ENCODE results near the gene CPM.
"Not testable (repeated sequence)": the region's sequence is repeated elsewhere in the genome, so short reads cannot be mapped to it uniquely, and the experiment has no call there.

Gene CPM

GRCh38 chr12:68865399-68866164, 67.4 kb downstream of the CPM start:
- no peaks in the 10 kb centered on the region for H3K27me3 ChIP-seq (replicated peaks; ENCODE audit: insufficient read depth, low read length)
- H3K4me1 ChIP-seq (ENCODE audit: low read length), result peaks cover 4% of the 10 kb centered on the region; the same call in 1 of the 2 replicates
- H4K20me1 ChIP-seq (ENCODE audit: insufficient read depth, low read length), result no peaks in the 10 kb centered on the region
- H2AFZ ChIP-seq (ENCODE audit: low read length), result no peak overlapping the region
- H3K9ac ChIP-seq (ENCODE audit: low read length), result no peak overlapping the region
- no peaks in the 10 kb centered on the region for H3K9me3 ChIP-seq (replicated peaks; ENCODE audit: insufficient read depth, low read length)
- H3K79me2 ChIP-seq (ENCODE audit: low read length), result no peaks in the 10 kb centered on the region
- TF ChIP-seq EZH2phosphoT487 (IDR thresholded peaks at IDR 0.05; ENCODE audit: low read length) (no peak), CTCF (IDR thresholded peaks at IDR 0.05; ENCODE audit: low read length) (no peak), EZH2 (optimal IDR thresholded peaks at IDR 0.05; ENCODE audit: low read depth, low read length) (no peak)
- H3K9me2 ChIP-seq (replicated peaks; ENCODE audit: insufficient read depth, low read length), result no peaks in the 10 kb centered on the region
- no peak overlapping the region for H3K4me3 ChIP-seq (ENCODE audit: low read length)
- no peak overlapping the region for H3K4me2 ChIP-seq (ENCODE audit: low read depth, low read length)
- DNase-seq, result no peak
- H3K36me3 ChIP-seq (replicated peaks; ENCODE audit: insufficient read depth, low read length), result no peaks in the 10 kb centered on the region
- no peak overlapping the region for H3K27ac ChIP-seq (ENCODE audit: low read length)
- no peaks in the 10 kb centered on the region for H3F3A ChIP-seq (ENCODE audit: insufficient read depth, low read length)

GRCh38 chr12:68864604-68865003, 68.4 kb downstream of the CPM start:
- H3K36me3 ChIP-seq (replicated peaks; ENCODE audit: insufficient read depth, low read length), result no peaks in the 10 kb centered on the region
- no peak overlapping the region for H3K4me3 ChIP-seq (ENCODE audit: low read length)
- H4K20me1 ChIP-seq (ENCODE audit: insufficient read depth, low read length), result no peaks in the 10 kb centered on the region
- H3K9ac ChIP-seq (ENCODE audit: low read length), result no peak overlapping the region
- no peaks in the 10 kb centered on the region for H3K79me2 ChIP-seq (ENCODE audit: low read length)
- no peak overlapping the region for H3K27ac ChIP-seq (ENCODE audit: low read length)
- no peaks in the 10 kb centered on the region for H3K27me3 ChIP-seq (replicated peaks; ENCODE audit: insufficient read depth, low read length)
- no peak for DNase-seq
- no peaks in the 10 kb centered on the region for H3K9me3 ChIP-seq (replicated peaks; ENCODE audit: insufficient read depth, low read length)
- H3K4me2 ChIP-seq (ENCODE audit: low read depth, low read length), result no peak overlapping the region
- H2AFZ ChIP-seq (ENCODE audit: low read length), result no peak overlapping the region
- no peaks in the 10 kb centered on the region for H3K9me2 ChIP-seq (replicated peaks; ENCODE audit: insufficient read depth, low read length)
- TF ChIP-seq EZH2 (optimal IDR thresholded peaks at IDR 0.05; ENCODE audit: low read depth, low read length), result no peak
- TF ChIP-seq EZH2phosphoT487 (IDR thresholded peaks at IDR 0.05; ENCODE audit: low read length), result no peak
- no peak for TF ChIP-seq CTCF (IDR thresholded peaks at IDR 0.05; ENCODE audit: low read length)
- peaks cover 4% of the 10 kb centered on the region; the same call in 1 of the 2 replicates for H3K4me1 ChIP-seq (ENCODE audit: low read length)
- H3F3A ChIP-seq (ENCODE audit: insufficient read depth, low read length), result no peaks in the 10 kb centered on the region

GRCh38 chr12:68863886-68864454, 69.0 kb downstream of the CPM start:
- Histone ChIP-seq H2AFZ (ENCODE audit: low read length) (peak overlapping the region; percentile 29), H3K4me3 (ENCODE audit: low read length) (peak overlapping the region; percentile 31), H3K4me2 (ENCODE audit: low read depth, low read length) (peak overlapping the region; percentile 44)
- not testable (repeated sequence) for H3K9me2 ChIP-seq (replicated peaks; ENCODE audit: insufficient read depth, low read length); H3K79me2 ChIP-seq (ENCODE audit: low read length); H3K36me3 ChIP-seq (replicated peaks; ENCODE audit: insufficient read depth, low read length); H3K9me3 ChIP-seq (replicated peaks; ENCODE audit: insufficient read depth, low read length); H3K9ac ChIP-seq (ENCODE audit: low read length); H3K27me3 ChIP-seq (replicated peaks; ENCODE audit: insufficient read depth, low read length); H3K27ac ChIP-seq (ENCODE audit: low read length); H3F3A ChIP-seq (ENCODE audit: insufficient read depth, low read length); H3K4me1 ChIP-seq (ENCODE audit: low read length); H4K20me1 ChIP-seq (ENCODE audit: insufficient read depth, low read length)
- TF ChIP-seq CTCF (IDR thresholded peaks at IDR 0.05; ENCODE audit: low read length), result peak; percentile 65
- peak; percentile 68 for DNase-seq

Data from MM.1S (cell line).